ENCODE data around the gene SEC14L1.
"Not testable (repeated sequence)": the region's sequence is repeated elsewhere in the genome, so short reads cannot be mapped to it uniquely, and the experiment has no call there.

Gene SEC14L1

DNA sequence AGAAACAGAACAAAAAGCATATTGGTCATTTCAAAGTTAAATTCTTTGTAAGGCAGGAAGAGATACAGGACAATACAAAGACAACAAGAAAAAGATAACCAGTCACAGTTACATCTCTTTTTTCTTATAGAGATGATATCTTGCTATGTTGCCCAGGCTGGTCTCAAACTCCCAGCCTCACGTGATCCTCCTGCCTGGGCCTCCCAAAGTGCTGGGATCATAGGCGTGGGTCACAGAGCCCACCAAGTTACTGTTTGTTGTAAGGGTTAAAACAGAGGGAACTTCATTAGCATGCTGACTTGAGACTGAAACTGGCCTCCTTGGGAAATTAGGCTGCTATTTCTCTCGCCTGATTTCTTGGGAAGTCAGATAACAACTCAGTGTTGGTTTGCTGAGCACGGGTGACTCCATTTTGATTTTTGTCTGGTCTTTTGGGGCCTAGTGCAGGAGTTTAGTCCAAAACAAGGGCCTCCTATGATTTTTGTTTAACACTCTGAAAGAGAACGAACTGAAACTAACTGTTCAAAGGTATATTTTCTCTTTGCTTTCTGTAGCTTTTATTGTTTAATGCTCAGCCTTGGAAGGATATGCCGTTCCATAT, 31.5 kb upstream of the SEC14L1 start:
- H3K4me3 ChIP-seq (replicated peaks in 1 of 2; ENCODE audit: low read depth in 2 of 2, low read length in 2 of 2) = no peak overlapping the region
- TF ChIP-seq CTCF (IDR thresholded peaks at IDR 0.05; ENCODE audit: low read depth, low read length) = no peak
- DNase-seq (ENCODE audit: low read depth in 2 of 2) = no peak

DNA sequence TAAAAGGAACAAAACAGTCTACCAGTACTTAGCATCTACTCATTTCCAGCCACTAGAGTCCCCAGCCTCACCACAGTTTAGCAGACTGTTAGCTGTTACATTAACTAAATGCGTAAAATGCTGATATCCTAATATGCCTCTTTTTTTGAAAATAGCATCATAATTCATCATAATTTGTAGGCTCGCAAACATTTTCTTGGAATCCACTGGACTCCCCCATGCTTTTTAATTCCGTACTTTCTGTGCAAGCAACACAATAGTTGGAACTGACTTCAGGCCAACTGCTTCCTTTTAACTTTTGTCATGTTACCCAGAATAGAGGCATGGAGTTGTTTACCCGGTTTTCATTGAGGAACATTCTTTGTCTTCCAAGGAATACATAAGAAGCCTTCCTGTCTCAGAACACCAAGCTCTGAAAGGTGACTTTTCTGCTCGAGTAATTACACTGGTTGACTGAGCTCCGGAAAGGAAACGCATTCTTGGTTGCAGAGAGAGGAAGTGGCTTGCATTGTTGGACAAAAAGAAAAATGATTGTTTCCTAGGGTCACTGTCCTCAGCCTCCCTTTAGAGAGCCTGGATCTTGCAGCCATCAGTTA, 30.9 kb upstream of the SEC14L1 start:
- TF ChIP-seq CTCF (IDR thresholded peaks at IDR 0.05; ENCODE audit: low read depth, low read length) = no peak
- DNase-seq (ENCODE audit: low read depth in 2 of 2) = peak; percentile 89 to 90
- H3K4me3 ChIP-seq (replicated peaks in 1 of 2; ENCODE audit: low read depth in 2 of 2, low read length in 2 of 2) = no peak overlapping the region

DNA sequence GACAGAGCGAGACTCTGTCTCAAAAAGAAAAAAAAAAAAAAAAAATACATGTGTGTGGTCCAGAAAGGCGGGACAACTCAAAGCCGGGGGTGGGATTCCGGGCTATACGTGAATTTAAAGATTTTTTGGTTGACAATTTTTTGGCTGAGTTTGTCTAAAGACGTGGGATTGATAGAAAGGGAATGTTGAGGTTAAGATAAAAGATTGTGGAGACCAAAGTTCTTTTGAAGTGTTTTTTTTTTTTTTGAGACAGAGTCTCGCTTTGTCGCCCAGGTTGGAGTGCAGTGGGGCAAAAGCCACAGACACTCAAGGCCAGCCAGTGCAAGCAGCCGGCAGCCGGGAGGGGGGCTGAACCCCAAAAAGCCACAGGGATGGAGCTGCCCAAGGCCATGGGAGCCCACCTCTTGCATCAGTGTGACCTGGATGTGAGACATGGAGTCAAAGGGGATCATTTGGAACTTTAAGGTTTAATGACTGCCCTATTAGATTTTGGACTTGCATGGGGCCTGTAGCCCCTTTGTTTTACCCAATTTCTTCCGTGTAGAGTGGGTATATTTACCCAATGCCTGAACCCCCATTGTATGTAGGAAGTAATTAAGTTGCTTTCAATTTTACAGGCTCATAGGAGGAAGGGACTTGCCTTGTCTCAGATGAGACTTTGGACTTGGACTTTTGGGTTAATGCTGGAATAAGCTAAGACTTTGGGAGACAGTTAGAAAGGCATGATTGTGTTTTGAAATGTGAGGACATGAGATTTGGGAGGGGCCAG, 29.4 kb upstream of the SEC14L1 start:
- not testable (repeated sequence) for DNase-seq (ENCODE audit: low read depth in 2 of 2); H3K4me3 ChIP-seq (replicated peaks in 1 of 2; ENCODE audit: low read depth in 2 of 2, low read length in 2 of 2)

GRCh38 chr17:77111934-77112296, 28.9 kb upstream of the SEC14L1 start:
- DNase-seq (ENCODE audit: low read depth in 2 of 2) = no peak
- no peak overlapping the region for H3K4me3 ChIP-seq (replicated peaks in 1 of 2; ENCODE audit: low read depth in 2 of 2, low read length in 2 of 2)
- no peak for TF ChIP-seq CTCF (IDR thresholded peaks at IDR 0.05; ENCODE audit: low read depth, low read length)

GRCh38 chr17:77115510-77115909, 25.3 kb upstream of the SEC14L1 start:
- no peak for TF ChIP-seq CTCF (IDR thresholded peaks at IDR 0.05; ENCODE audit: low read depth, low read length)
- no peak overlapping the region for H3K4me3 ChIP-seq (replicated peaks in 1 of 2; ENCODE audit: low read depth in 2 of 2, low read length in 2 of 2)
- peak; percentile 65 to 77 for DNase-seq (ENCODE audit: low read depth in 2 of 2)

- no peak for TF ChIP-seq CTCF (IDR thresholded peaks at IDR 0.05; ENCODE audit: low read depth, low read length)
- H3K4me3 ChIP-seq (replicated peaks in 1 of 2; ENCODE audit: low read depth in 2 of 2, low read length in 2 of 2) = no peak overlapping the region
- DNase-seq (ENCODE audit: low read depth in 2 of 2) = no peak
Measured at GRCh38 chr17:77115947-77116346, 24.8 kb upstream of the SEC14L1 start.

- no peak for DNase-seq (ENCODE audit: low read depth in 2 of 2)
- TF ChIP-seq CTCF (IDR thresholded peaks at IDR 0.05; ENCODE audit: low read depth, low read length) = no peak
- H3K4me3 ChIP-seq (replicated peaks in 1 of 2; ENCODE audit: low read depth in 2 of 2, low read length in 2 of 2) = no peak overlapping the region
Measured at GRCh38 chr17:77116371-77116860, 24.4 kb upstream of the SEC14L1 start.

Data from cardiac fibroblast (primary cell).